CD4-positive, alpha-beta T cell treated with Interleukin-6 for 4 hours (primary cell): ENCODE data around the gene ANKRD33.

ENCODE experiments used
- DNase-seq: peaks from one replicate; pipeline ENCODE4 v3.0.0-alpha.2; 2020; ENCODE audit warnings: mixed read lengths

The ANKRD33 gene

DNA sequence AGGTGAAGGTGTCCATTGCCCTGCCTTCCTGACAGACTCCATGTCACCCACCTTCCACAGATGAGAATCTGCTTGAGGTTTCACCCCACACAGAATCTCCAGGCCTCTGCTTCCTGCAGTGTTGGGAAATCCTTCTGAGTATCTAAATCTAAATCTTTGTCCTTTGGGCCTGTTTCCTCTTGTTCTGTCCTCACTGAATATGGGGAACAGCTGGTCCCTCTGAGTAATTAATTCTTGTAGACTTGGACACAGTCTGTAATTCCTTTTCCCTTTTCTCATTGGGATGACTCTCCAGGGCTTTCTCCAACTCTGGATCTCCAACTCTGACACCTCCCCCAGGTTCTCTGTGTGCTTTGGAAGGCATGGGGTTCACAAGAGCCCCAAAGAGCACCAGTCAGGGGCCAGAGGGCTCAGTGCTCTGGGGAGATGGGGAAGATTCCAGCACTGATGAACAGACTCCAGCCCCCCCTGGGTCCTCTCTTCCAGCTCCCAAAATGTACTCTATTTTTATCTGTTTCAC lies 17.1 kb downstream of the ANKRD33 start:
- no peak for DNase-seq

DNA sequence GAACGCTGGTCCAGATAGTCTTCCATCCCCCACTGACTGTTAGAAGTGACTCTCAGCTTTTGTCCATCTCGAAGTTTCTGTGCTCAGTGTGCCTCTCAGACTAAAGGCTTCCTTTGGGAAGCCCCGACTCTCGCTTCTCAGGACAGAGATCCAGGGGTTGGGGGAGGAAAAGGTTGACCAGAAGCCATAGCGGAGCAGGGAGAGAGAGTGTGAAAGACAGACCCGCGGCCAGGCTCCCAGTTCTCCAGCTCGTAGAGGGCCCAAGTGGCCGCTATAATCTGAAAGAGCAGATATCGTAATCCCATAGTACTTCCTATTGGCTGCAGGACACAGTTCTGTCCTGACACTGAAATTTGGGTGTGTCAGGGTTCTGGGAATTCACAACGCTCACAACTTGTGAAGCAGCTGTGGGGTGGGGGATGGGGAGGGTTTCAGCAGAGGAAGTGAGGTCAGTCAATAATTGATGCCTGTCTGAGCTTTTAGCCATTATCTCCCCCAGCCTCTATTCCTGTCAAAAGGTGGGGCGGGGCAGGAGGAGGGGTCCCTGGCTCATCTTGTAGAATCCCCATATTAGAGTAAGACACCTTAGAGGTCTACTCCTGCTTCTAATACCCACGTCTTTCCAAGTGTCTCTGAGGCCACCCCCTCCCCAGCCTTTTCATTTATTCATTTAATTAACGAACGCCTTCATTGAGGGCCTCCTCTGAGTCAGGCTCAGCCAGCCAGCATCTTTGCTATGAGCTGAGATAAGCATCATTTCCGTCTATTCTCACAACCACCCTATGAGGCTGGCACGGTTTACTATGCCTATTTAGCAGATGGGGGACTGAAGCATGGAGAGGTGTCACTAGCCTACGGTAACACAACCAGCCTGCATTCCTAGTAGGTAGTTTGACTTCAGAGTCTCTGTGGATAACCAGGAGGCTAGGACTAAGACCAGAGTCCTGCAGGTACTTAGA lies 17.8 kb downstream of the ANKRD33 start:
- no peak for DNase-seq

DNA sequence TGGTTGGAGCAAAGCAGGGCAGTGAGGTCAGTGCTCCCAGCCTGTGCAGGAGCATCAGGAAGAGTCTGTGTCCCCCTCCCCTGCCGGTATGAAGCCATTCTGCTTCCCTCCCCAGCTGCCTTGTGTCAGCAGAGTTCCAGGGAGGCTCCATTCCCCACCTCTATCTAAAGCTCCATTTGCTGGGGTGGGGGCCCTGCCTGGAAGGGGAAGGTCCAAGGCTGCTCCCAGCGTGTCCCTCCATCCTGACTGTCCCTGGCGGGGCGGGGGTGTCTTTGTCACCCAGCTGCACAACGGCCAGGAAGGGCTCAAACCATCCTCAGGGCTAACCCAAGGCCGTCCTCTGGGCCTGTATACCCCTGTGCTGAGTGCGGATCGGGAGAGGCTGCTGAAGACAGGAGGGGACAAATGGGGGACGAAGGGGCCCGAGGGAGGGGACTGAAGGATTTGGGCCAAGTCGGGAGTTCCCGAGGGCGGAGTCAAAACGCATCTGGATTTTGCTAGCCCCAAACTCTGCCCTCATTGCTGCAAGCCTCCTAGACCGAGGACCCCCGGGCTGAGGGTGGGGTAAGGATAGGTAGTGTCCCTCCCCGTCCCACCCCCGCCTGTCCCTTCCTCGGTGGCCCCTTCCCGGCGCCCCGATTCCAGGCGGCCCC lies 18.7 kb downstream of the ANKRD33 start:
- no peak for DNase-seq

DNA sequence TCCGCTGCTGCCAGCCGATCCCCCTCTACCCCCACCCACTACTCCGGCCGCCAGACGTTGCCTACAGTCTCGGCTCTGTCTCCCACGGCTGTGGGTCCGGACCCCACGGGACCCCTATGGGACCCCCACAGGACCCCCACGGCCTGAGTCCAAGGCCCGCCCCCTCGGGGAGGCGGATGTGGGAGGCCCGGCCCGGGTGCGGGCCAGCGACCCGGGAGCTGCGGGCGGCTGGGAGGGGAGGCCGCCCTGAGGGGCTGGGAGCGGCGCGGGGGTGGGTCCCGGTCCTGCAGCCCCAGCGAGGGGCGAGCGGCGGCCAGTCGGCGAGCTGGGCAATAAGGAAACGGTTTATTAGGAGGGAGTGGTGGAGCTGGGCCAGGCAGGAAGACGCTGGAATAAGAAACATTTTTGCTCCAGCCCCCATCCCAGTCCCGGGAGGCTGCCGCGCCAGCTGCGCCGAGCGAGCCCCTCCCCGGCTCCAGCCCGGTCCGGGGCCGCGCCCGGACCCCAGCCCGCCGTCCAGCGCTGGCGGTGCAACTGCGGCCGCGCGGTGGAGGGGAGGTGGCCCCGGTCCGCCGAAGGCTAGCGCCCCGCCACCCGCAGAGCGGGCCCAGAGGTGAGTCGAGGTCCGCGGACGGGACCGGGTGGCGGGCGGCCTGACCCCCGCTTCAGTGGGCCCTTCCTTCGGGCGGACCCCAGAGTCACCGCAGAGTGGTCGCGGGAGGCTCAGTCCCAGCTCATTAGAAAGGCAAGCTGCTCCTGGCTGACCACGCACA lies 19.4 kb downstream of the ANKRD33 start, which contains the start of gene ACVRL1:
TSS of gene ACVRL1 (plus strand) at position 422 of the 773 bp plus-strand sequence. CDS start 4,971 bp downstream, outside the sequence.
- no peak for DNase-seq

DNA sequence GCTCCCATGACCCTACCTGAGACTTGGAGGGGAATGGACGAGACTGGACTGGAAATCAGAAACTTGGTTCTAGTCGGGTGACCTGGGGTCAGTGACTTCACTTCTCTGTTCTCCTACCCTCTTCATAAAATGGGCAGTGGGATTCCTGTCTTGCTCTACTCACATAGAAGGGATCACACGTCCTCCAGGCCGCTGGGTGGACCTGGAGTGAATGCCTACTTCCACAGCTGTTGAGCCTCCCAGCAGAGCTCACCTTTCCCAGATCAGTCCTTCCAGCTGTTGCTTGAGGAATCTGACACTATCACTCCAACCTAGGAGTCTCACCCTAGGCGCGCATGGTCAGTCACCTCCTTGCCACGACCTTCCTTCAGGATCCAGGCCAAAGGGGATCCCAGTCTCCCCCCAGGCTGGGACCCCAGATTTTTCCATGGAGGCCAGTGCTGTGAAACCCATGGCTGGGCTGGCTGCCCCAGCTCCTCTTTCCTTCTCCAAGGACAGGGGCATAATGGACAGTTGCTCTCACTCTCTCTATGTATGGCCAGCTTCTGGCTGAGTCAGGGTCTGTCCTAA lies 20.0 kb downstream of the ANKRD33 start:
- no peak for DNase-seq

DNA sequence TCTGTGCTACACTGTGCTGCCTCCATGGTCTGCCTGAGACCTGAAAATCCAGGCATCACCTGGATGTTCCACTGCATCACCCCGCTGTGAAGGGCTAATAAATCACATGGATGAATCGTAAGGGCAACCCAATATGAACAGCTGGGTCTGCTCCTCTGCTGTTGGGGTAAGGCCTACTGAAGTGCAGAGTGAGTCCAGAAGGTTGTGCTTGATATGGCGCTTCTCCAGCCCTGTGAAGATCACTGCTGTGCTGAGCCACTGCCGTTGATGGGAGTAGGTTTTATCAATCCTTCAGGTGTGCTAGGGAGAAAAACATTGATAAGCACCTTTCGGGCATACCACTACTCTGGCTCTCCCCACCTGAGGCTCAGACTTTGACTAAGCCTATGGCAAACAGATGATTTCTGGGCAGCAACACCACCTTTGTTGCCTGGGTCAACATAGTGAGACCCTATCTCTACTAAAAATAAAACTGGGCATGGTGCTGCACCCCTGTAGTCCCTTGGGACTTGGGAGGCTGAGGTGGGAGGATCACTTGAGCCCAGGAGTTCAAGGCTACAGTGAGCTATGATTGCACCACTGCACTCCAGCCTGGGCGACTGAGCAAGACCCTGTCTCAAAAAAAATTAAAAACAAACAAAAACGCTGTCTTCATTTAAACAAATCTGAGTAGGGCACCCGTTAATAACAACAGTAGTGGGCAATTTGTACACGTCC lies 21.1 kb downstream of the ANKRD33 start:
- DNase-seq = no peak

DNA sequence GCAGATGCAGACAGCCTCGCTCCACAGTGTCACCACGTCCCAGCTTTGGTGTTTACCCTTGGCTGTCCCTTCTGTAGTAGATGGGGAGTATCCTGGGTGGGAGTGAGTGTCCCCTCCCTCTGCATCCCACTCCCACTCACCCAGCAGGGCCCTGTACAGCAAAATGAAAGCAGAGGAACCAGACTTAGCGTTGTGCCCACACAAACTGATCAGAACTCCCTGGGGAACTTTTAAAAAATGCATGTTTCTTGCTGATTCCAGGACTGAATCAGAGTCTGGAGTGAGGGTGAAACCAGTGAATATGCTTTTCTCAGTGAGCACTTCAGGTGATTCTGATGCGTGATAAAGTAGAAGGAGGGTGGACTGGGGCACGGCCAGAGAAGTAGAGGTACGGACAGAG lies 22.3 kb downstream of the ANKRD33 start:
- no peak for DNase-seq

DNA sequence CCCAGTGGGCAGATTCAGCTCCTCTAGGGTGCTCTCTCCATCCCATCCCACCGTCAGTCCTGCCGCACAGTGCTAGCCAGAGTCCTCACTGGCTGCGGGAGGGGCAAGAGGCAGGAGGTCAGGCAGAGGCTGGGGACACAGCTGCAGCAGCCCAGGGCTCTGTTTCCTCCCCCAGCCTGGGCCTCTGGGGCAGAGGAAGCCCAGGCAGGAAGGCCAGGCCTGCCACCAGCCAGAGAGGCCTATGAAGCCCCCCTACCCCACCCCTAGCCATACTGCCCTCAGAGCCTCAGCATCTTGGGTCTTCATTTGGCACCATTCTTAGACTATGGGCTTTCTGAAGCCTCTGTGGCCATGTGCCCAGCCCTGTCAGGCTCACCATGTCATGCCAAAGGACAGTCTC lies 22.8 kb downstream of the ANKRD33 start:
- DNase-seq = no peak

DNA sequence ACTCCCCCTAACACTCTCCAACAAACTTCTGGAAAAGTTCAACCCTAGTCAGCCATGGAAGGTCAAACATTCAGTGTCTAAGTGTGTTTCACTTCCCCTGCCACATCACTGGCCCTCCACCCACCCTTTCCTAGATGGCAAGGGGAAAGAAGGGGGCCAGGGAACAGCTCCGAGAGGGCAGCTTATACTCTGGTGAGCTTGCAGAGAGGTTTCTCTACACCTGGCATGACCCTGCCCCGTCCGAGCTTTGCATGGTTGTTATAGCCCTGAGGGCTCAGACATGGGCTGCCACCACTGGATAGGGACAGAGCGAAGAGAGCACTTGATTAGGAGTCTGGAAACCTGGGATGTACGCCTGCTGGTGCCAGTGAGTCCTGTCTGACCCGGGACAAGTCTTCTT lies 23.4 kb downstream of the ANKRD33 start:
- no peak for DNase-seq

DNA sequence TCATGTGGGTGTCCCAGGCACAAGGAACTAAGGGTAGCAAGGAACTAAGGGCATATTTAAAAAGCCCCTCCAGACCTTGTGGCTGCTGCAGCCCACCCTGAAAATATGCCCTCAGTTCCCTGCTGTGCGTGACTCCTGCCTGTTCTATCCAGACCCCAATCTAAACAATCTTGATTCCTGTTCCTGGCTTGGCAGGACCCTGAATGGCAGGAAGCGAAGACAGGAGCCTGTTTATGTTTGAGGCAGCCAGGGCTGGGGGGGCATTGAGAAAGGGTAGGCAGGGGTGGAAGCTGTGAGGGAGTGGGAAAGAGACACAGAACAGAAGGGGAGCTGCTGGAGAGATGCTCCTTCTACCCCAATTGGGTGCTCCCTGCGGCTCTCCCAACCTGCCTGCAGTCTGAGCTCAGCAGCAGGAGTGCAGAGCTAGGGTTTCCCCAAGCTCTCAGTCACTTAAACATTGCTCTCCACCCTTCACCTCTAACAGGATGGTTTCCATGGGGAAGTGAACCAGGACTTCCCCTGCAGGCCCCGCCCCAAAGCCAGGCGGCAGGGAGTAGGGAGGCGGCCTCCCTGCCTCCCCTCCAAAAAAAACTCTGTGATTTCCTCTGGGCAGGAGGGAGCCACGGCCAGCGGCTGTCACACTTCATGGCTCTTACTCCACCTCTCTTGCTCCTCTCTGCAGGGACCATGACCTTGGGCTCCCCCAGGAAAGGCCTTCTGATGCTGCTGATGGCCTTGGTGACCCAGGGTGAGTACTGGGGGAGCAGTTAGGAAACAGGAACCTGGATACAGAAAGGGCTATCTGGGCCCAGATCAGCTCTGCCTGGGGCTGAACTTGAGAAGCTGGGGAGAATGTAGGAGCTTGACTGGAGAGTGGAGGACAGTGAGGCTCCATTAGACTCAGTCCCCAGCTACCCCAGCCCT lies 24.1 kb downstream of the ANKRD33 start:
- no peak for DNase-seq

DNA sequence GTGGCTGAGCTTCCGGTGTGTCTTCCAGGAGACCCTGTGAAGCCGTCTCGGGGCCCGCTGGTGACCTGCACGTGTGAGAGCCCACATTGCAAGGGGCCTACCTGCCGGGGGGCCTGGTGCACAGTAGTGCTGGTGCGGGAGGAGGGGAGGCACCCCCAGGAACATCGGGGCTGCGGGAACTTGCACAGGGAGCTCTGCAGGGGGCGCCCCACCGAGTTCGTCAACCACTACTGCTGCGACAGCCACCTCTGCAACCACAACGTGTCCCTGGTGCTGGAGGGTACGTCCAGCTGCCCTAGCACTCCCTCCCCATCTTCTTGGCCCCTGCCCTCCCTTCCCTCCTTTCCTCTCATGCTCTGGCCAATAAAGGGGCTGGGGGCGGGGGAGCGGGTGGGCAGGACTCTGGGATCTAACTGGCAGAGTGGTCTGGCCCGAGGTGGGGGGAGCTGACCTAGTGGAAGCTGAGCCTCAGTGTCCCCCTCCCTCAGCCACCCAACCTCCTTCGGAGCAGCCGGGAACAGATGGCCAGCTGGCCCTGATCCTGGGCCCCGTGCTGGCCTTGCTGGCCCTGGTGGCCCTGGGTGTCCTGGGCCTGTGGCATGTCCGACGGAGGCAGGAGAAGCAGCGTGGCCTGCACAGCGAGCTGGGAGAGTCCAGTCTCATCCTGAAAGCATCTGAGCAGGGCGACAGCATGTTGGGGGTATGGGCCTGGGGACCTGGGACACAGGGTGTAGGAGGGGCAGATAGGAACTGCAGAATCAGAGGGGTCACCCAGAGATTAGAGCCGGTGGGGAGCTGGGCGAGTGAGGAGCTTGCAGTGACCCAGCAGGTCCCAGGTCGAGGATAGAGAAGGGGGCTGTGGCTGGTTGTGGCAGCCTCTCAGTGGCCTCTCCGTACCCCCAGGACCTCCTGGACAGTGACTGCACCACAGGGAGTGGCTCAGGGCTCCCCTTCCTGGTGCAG lies 25.4 kb downstream of the ANKRD33 start:
- DNase-seq = no peak

DNA sequence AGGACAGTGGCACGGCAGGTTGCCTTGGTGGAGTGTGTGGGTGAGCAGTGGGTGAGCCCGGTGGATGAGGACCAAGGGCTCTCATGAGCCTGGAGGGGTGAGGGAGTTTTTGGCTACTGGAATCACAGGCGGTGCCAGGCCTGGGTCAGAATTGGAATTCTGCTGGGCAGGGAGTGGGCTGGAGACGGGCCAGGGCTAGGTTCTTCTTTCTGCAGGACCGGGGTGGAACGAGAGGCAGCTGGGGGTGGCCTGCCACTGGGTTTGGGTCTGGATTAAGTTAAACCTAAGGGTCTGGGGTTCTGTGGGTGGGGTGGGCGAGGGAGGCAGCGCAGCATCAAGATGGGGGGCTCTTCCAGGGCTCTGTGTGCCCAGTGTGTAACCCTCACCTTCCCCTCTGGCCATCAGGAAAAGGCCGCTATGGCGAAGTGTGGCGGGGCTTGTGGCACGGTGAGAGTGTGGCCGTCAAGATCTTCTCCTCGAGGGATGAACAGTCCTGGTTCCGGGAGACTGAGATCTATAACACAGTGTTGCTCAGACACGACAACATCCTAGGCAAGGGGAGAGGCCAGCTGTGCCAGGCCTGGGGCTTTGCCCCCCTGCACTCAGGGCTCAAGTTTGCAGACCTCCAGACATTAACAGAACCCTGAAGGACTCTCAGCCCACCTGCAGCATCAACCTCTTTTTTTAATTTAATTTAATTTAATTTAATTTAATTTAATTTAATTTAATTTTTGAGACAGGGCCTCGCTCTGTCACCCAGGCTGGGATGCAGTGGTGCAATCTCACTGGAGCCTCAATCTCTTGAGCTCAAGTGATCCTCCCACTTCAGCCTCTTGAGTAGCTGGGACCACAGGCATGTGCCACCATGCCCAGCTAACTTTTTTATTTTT lies 26.4 kb downstream of the ANKRD33 start:
- no peak for DNase-seq

DNA sequence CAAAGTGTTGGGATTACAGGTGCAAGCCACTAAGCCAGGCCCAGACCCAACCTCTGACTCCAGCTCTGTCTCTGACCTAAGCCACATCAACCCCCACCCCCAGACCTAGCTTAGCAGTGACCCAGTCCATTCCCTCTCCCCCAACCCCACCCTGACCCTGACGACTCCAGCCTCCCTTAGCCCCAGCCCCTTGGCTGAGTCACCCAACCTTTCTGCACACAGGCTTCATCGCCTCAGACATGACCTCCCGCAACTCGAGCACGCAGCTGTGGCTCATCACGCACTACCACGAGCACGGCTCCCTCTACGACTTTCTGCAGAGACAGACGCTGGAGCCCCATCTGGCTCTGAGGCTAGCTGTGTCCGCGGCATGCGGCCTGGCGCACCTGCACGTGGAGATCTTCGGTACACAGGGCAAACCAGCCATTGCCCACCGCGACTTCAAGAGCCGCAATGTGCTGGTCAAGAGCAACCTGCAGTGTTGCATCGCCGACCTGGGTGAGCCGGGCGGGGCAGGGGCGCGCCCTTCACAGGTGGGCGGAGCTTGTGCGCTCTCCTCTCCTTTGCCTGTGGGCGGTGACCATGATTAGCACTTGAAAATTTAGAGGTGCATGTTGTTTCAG lies 27.2 kb downstream of the ANKRD33 start:
- DNase-seq = no peak

DNA sequence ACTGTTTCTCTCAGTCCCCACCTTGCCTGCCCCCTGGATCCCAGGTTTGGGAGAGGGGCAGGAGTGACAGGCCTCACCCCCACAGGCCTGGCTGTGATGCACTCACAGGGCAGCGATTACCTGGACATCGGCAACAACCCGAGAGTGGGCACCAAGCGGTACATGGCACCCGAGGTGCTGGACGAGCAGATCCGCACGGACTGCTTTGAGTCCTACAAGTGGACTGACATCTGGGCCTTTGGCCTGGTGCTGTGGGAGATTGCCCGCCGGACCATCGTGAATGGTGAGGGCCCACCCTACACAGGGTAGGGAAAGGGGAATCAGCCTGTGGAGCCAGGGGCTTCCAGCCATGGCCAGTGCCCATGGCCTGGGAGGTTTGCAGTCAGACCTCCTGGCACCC lies 28.0 kb downstream of the ANKRD33 start:
- DNase-seq = no peak

DNA sequence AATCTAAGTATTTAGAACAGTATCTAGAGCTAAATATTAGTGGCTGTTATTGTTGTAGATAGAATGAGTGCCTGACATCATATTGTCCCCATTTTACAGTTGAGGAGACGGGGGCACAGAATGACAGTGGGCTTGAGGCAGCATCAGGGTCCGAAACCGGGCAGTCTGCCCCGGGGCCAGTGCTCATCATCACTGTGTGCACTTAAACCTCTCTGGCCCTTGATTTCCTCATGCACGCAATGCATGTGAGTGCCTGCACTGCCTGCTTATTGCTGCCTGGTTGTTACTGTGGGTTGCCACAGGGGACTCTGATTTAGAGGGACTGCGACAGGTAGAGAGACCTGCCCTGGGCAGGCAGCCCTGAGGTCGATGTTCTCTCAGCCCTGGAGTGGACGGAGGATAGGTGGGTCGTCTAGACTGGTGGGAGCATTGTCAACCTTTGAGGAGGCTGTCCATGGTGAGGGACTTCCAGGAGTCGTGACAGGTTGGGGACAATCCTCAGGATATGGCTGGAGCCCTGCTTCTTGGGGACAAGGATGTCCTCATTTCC lies 29.2 kb downstream of the ANKRD33 start:
- no peak for DNase-seq

DNA sequence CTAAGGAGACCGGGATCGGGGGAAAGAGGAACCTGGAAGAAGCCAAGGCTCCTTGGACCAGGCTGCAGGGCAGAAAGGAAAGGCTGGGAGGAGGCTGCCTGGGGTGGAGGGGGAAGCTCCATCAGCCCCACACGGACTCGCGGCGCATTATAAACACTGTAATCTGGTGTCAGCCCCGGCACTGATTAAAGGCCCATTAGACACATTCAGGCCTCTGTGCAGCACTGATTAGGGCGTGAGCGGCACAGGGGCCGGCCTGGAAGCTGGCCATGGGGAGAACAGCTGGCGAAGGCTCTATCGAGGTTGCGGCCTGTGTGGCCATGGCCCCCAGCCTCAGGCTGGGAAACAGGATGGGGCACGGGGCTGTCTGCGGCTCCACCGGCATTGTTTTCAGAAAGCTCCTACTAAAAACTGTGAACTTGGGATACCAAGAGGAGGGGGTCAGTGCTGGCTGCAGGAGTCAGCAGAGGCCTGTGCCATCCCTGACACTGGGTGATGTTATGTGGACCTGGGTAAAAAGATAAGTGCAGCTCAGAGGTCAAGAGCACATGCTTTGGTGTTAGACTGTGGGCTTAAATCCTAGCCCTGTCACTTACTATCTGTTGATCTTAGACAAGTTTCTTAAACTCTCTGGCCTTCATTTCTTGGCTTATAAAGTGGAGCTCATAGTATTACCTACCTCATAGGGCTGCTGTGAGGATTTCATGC lies 30.0 kb downstream of the ANKRD33 start:
- no peak for DNase-seq

DNA sequence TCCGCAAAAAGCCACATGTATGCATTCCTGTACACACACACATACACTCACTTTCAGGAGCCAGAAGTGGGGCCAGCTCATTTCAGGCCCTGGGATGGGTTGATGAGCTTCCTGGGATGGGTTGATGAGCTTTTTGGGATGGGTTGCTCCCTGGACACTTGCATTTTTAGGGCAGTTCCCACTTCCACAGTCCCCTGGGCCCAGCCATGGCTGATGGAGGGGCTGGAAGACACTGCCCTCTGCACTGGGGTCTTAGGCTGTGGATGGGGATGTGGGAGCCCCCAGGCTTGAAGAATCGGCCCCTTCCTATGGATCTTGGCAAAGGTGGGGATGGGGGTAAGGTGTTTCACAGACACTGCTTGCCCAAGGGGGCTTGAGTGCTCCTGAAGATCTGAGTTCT lies 32.1 kb downstream of the ANKRD33 start:
- DNase-seq = no peak
